WI38 (cell line): ENCODE results near the gene SOS2.

ENCODE experiments used
- H3K4me3 ChIP-seq: 2 replicates; pipeline ENCODE4 v1.5.1; 2011; ENCODE audit warnings: low read depth, mild to moderate bottlenecking, control low read depth, low read length
- CTCF ChIP-seq: IDR thresholded peaks from 2 replicates; pipeline ENCODE4 v1.5.1; 2012; ENCODE audit warnings: low read depth, mild to moderate bottlenecking, control low read depth, low read length

Gene SOS2

GRCh38 chr14:50156111-50156510, 75.3 kb downstream of the SOS2 start:
- no peak overlapping the region for H3K4me3 ChIP-seq
- TF ChIP-seq CTCF = no peak

- H3K4me3 ChIP-seq = no peak overlapping the region
- TF ChIP-seq CTCF = no peak
Measured at GRCh38 chr14:50148799-50149198, 82.6 kb downstream of the SOS2 start.

- no peak overlapping the region for H3K4me3 ChIP-seq
- TF ChIP-seq CTCF = no peak
Measured at GRCh38 chr14:50139192-50139591, 92.2 kb downstream of the SOS2 start.

GRCh38 chr14:50127802-50128201, 103.6 kb downstream of the SOS2 start:
- no peak overlapping the region for H3K4me3 ChIP-seq
- TF ChIP-seq CTCF = no peak

- no peak for TF ChIP-seq CTCF
- H3K4me3 ChIP-seq = no peak overlapping the region
Measured at GRCh38 chr14:50123062-50123461, 108.3 kb downstream of the SOS2 start.

- H3K4me3 ChIP-seq = no peak overlapping the region
- TF ChIP-seq CTCF = no peak
Measured at GRCh38 chr14:50122291-50122690, 109.1 kb downstream of the SOS2 start.

- no peak overlapping the region for H3K4me3 ChIP-seq
- TF ChIP-seq CTCF = no peak
Measured at GRCh38 chr14:50121486-50121885, 109.9 kb downstream of the SOS2 start.
